Globus pallidus (tissue), 1 donor: ENCODE measurements around the gene GRK5.
"Not testable (repeated sequence)": the region's sequence is repeated elsewhere in the genome, so short reads cannot be mapped to it uniquely, and the experiment has no call there.

Experiments used
- DNase-seq: peaks from one replicate; pipeline ENCODE4 v3.0.0-alpha.2; 2015; ENCODE audit warnings: low spot score

GRK5 gene

GRCh38 chr10:119222537-119222936, 15.2 kb downstream of the GRK5 start:
- no peak for DNase-seq

GRCh38 chr10:119222966-119223386, 15.6 kb downstream of the GRK5 start:
- no peak for DNase-seq

GRCh38 chr10:119225083-119225658, 17.8 kb downstream of the GRK5 start:
- DNase-seq, result no peak

DNA sequence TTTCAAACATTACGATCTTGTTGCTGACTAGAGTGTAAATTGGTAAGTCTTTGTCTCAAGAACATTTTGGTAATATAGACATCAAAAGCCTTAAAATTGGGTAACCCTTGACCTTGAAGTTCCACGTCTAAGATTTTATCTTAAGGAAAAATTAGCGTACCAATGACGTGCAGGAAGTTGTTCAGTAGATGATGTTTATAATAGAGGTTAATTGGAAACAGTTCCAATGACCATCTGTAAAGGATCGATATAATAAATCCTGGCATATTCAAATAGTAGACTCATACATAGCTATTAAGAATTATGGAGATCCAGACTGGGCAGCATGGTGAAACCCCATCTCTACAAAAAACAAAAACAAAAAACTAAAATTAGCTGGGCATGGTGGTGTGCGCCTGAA, 20.5 kb downstream of the GRK5 start:
- no peak for DNase-seq

DNA sequence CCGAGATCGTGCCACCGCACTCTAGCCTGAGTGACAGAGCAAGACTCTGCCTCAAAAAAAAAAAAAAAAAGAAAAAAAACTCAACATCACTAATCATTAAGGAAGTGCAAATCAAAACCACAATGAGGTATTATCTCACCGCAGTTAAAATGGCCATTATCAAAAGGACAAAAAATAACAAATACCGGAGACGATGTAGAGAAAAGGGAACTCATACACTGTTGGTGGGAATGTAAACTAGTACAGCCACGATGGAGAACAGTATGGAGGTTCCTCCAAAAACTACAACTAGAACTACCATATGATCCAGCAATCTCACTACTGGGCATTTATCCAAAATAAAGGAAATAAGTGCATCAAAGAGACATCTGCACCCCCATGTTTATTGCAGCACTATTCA, 24.3 kb downstream of the GRK5 start:
- no peak for DNase-seq

DNA sequence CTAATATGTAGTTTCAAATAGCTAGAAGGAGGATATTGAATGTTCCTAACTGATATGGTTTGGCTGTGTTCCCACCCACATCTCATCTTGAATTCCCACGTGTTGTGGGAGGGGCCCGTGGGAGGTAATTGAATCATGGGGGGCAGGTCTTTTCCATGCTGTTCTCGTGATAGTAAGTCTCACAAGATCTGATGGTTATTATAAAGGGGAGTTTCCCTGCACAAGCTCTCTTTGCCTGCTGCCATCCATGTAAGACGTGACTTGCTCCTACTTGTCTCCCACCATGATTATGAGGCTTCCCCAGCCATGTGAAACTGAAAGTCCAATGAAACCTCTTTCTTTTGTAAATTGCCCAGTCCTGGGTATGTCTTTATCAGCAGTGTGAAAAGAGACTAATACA, 25.1 kb downstream of the GRK5 start:
- not testable (repeated sequence) for DNase-seq

GRCh38 chr10:119233123-119233820, 25.9 kb downstream of the GRK5 start:
- no peak for DNase-seq

DNA sequence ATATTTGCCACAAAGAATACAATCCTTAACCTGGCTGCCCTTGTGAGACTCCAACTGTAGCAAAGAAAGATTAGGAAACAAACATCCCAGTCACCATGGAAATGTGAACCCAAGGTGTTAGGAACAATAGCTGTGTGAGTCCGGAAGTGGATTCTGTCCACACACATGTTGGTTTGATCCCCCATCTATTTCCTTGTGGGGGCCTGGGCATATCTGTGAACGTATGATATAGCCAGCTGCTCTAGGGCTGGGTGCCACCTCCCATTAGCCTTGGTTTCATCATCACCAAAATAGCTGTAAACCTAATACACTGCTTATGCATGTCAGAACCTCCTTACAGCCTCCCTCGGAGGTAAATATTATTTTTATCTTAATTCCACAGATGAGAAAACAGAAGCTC, 26.4 kb downstream of the GRK5 start:
- DNase-seq, result no peak

DNA sequence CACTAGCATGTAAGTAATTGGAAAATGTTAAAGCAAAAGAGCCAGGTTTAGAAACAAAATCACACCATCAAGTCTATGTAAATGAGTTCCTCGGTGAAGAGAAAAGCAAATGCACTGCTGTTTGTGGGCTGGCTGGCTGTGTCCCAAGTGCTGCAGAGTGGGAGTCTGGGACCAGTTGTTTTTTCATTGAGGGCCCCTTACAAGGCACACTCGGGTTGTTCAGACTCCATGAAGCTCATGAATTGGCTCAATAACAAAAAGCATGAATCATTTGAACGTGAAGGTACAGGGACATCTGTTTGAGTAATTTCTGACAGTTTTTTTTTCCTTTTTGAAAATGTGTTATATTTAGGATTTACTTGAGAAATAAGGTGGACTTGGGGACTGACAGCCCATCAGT, 28.0 kb downstream of the GRK5 start:
- no peak for DNase-seq

- DNase-seq, result no peak
Observed at GRCh38 chr10:119237722-119238436, 30.5 kb downstream of the GRK5 start.

- no peak for DNase-seq
Observed at GRCh38 chr10:119238577-119238976, 31.2 kb downstream of the GRK5 start.

DNA sequence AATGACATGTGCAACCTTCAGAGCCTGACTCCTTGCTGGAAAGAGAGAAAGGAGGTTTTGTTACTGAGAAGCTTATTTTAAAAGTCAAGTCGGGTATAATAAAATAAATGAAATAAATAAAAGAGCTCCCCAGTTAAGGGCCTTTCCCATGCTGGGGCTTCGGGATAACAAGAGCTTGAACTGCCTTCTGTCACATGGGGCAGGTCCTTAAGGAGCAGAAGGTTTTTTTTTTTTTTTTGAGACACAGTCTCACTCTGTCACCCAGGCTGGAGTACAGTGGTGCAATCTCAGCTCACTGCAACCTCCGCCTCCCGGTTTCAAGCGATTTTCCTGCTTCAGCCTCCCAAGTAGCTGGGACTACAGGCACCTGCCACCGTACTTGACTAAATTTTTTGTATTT, 31.6 kb downstream of the GRK5 start:
- DNase-seq, result not testable (repeated sequence)

DNA sequence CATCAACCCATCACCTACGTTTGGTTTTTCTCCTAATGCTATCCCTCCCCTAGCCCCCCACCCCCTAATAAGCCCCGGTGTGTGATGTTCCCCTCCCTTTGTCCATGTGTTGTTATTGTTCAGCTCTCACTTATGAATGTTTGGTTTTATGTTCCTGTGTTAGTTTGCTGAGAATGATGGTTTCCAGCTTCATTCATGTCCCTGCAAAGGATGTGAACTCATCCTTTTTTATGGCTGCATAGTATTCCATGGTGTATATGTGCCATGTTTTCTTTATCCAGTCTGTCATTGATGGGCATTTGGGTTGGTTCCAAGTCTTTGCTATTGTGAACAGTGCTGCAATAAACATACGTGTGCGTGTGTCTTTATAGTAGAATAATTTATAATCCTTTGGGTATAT, 32.3 kb downstream of the GRK5 start:
- not testable (repeated sequence) for DNase-seq

- no peak for DNase-seq
Observed at GRCh38 chr10:119241066-119241465, 33.7 kb downstream of the GRK5 start.

GRCh38 chr10:119242186-119242585, 34.8 kb downstream of the GRK5 start:
- no peak for DNase-seq

GRCh38 chr10:119243488-119243887, 36.1 kb downstream of the GRK5 start:
- no peak for DNase-seq

DNA sequence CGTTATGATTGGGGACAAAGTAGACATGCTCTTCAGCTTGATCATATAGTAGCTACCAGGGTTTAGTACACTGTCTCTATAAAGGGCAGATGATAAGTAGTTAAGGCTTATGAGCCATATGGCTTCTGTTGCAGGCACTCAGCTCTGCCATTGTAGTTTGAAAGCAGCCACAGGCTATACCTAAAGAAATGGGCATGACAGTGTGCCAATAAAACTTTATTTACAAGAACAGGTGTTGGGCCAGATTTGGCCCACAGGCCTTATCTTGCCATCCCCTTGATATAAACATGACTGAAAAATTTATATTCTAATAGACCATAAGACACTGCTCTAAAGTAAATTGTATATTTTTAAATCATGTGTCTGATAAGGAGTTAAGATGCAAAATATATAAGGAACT, 36.6 kb downstream of the GRK5 start:
- no peak for DNase-seq

GRCh38 chr10:119245272-119245671, 37.9 kb downstream of the GRK5 start:
- no peak for DNase-seq

DNA sequence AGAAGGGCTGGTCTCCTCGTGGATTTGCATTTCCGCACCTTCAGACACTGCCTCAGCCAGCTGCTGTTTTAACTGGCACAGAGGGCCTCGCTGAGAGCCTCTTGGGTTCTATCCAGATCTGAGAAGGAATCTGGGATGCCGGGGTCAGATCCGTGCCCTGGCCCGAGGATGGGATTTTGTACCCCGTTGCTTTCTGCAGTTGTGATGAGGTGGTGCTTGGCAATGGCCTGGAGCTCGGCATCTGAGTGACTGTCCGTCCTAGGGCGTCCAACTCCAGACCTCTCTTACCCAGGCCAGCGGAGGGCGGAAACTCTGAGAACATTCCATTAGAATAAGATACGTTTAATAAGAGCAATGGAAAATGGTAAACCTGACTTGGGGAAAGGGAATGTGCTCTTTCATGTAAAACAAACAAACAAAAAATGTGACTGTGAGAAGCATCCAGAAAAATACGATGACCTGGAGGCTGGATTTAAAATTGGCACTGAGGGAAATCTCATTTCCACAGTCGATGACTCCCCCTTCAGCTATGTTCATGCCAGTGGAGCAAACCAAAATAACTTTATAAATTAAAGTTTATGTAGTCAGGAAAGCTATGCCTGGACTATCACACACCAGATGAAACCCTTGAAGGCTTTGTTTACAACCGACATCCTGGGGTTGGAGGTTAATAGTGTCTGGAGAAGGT, 39.6 kb downstream of the GRK5 start:
- no peak for DNase-seq

- DNase-seq, result no peak
Observed at GRCh38 chr10:119247550-119247894, 40.2 kb downstream of the GRK5 start.

GRCh38 chr10:119248184-119248583, 40.8 kb downstream of the GRK5 start:
- DNase-seq, result no peak

DNA sequence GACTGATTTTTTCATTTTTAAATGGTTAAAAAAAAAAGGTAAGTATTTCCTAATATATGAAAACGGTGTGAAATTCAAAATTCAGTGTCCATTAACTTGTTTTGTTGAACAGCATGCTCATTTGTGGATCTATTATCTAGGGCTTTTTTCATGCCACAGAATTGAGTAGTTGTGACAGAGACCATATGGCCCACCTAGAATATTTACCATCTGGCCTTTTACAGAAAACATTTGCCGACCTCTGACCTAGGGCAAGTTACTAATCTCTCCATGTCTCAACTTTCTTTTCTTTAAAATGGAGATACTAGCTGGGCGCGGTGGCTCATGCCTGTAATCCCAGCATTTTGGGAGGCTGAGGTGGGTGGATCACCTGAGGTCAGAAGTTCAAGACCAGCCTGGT, 41.3 kb downstream of the GRK5 start:
- no peak for DNase-seq
